HepG2 (cell line): ENCODE measurements around the gene STK39. TPM values are rescaled to one million over a fixed set of nuclear protein-coding genes. Genes with fewer than 3 reads are reported as not detected.
A peak's percentile ranks its signal among the peaks of the same experiment; 100 is the strongest.

Source experiments
- CHD4 ChIP-seq: fragments of 200-600 bp; sonication (generic); IDR thresholded peaks from 2 replicates; pipeline ENCODE4 v1.7.0; 2017; ENCODE audit warnings: mild to moderate bottlenecking, low read length, borderline replicate concordance
- CREB1 ChIP-seq, 2 experiments: fragments of 450-650 bp in 1 of 2; IDR thresholded peaks; 2 replicates each; pipeline ENCODE4 v1.6.1; 2016 to 2017; ENCODE audit warnings: control low read depth in 1 of 2, mild to moderate bottlenecking in 1 of 2, missing compliant biosample characterization in 1 of 2, missing genetic modification characterization in 1 of 2
- EHMT2 ChIP-seq: fragments of 200-600 bp; sonication (generic); IDR thresholded peaks from 2 replicates; pipeline ENCODE4 v1.7.0; 2017; ENCODE audit warnings: antibody characterized with exemption, low read depth, low read length, borderline replicate concordance
- GATAD1 ChIP-seq: IDR thresholded peaks from 2 replicates; pipeline ENCODE4 v1.6.1; 2016; ENCODE audit warnings: missing genetic modification reagents, missing compliant biosample characterization
- HCFC1 ChIP-seq: fragments of 150-350 bp; IDR thresholded peaks from 2 replicates; pipeline ENCODE4 v1.6.1; 2014; ENCODE audit warnings: low read depth, low read length
- HDAC6 ChIP-seq: fragments of 200-600 bp; sonication (generic); IDR thresholded peaks from 2 replicates; pipeline ENCODE4 v1.7.0; 2017; ENCODE audit warnings: mild to moderate bottlenecking, antibody characterized with exemption, low read length, low read depth
- HMGA1 ChIP-seq: sonication (generic); formaldehyde crosslinking; conservative IDR thresholded peaks from 2 replicates; pipeline ENCODE4 v1.4.0; 2020; ENCODE audit warnings: missing genetic modification reagents
- MAFG ChIP-seq: sonication (generic); formaldehyde crosslinking; IDR thresholded peaks from 2 replicates; pipeline ENCODE4 v1.5.1; 2020; ENCODE audit warnings: mild to moderate bottlenecking, missing genetic modification reagents
- MATR3 ChIP-seq: sonication (generic); formaldehyde crosslinking; IDR thresholded peaks from 2 replicates; pipeline ENCODE4 v1.4.0; 2020; ENCODE audit warnings: missing genetic modification reagents
- MTF1 ChIP-seq: sonication (generic); formaldehyde crosslinking; IDR thresholded peaks from 2 replicates; pipeline ENCODE4 v1.5.0; 2020; ENCODE audit warnings: missing genetic modification reagents
- MZF1 ChIP-seq: sonication (generic); formaldehyde crosslinking; IDR thresholded peaks from 2 replicates; pipeline ENCODE4 v1.8.1; 2023; ENCODE audit warnings: mild to moderate bottlenecking, missing genetic modification reagents, borderline replicate concordance
- SIN3A ChIP-seq: IDR thresholded peaks from 2 replicates; pipeline ENCODE4 v1.6.1; 2011; ENCODE audit warnings: low read depth, mild to moderate bottlenecking, control low read depth, low read length, borderline replicate concordance
- SNAI1 ChIP-seq: sonication (generic); formaldehyde crosslinking; IDR thresholded peaks from 2 replicates; pipeline ENCODE4 v1.5.0; 2020; ENCODE audit warnings: mild to moderate bottlenecking, missing genetic modification reagents, borderline replicate concordance
- ZFP1 ChIP-seq: IDR thresholded peaks from 2 replicates; pipeline ENCODE4 v1.6.1; 2016
- ZNF329 ChIP-seq: sonication (generic); formaldehyde crosslinking; IDR thresholded peaks from 2 replicates; pipeline ENCODE4 v1.9.0; 2021; ENCODE audit warnings: low read depth, mild to moderate bottlenecking, missing genetic modification reagents
- ZNF549 ChIP-seq: sonication (generic); formaldehyde crosslinking; IDR thresholded peaks from 2 replicates; pipeline ENCODE4 v1.5.0; 2020; ENCODE audit warnings: missing genetic modification reagents
- ZNF615 ChIP-seq: sonication (generic); formaldehyde crosslinking; IDR thresholded peaks from 2 replicates; pipeline ENCODE4 v1.5.0; 2020; ENCODE audit warnings: mild to moderate bottlenecking, missing genetic modification reagents, borderline replicate concordance
- ZNF768 ChIP-seq: sonication (generic); formaldehyde crosslinking; IDR thresholded peaks from 2 replicates; pipeline ENCODE4 v1.4.0; 2020; ENCODE audit warnings: missing genetic modification reagents
- ZNF883 ChIP-seq: sonication (generic); formaldehyde crosslinking; IDR thresholded peaks from 2 replicates; pipeline ENCODE4 v1.5.1; 2020; ENCODE audit warnings: mild to moderate bottlenecking, missing genetic modification reagents; ENCODE audit errors: not compliant biosample characterization
- polyA plus RNA-seq, 8 experiments: library from polyadenylated mRNA; depleted of rRNA in 3 of 8; stranded (reverse) in 7 of 8; unstranded in 1 of 8; fragments of >200 nt; fragmentation: Illumina TruSeq in 4 of 8; extraction: Trizol in 4 of 8; gene quantifications; 2 replicates each; pipeline versions ENCODE4 v1.2.1 to v1.2.3, GENCODE V29; 2011 to 2016; ENCODE audit warnings: low read depth in 4 of 8, missing spikeins in 1 of 8, mixed read lengths in 1 of 8; ENCODE audit not compliant: insufficient read depth in 1 of 8
- total RNA-seq, 5 experiments: library from RNA; depleted of rRNA; stranded (reverse); fragments of >200 nt; fragmentation: Illumina TruSeq; extraction: Trizol; gene quantifications; 2 replicates each; pipeline ENCODE4 v1.2.3, GENCODE V29; 2016; ENCODE audit warnings: low read depth in 1 of 5
- TF ChIP-seq, protein P1 (sequence below): sonication (generic); formaldehyde crosslinking; IDR thresholded peaks from 2 replicates; pipeline ENCODE4 v1.9.0; 2021; ENCODE audit warnings: missing genetic modification reagents, mild to moderate bottlenecking, borderline replicate concordance
- TF ChIP-seq, protein P2 (sequence below), 2 experiments: fragments of 450-650 bp in 1 of 2; sonication (generic) in 1 of 2; formaldehyde crosslinking; IDR thresholded peaks; 2 replicates each; pipeline versions ENCODE4 v1.5.0 to v1.8.0; 2020 to 2022; ENCODE audit warnings: mild to moderate bottlenecking in 1 of 2, missing genetic modification reagents in 1 of 2
- TF ChIP-seq, protein P3 (sequence below): sonication (generic); formaldehyde crosslinking; IDR thresholded peaks from 2 replicates; pipeline ENCODE4 v1.8.0; 2022; ENCODE audit warnings: mild to moderate bottlenecking, missing genetic modification reagents, borderline replicate concordance
- TF ChIP-seq, protein P4 (sequence below): sonication (generic); formaldehyde crosslinking; conservative IDR thresholded peaks from 2 replicates; pipeline ENCODE4 v1.4.0; 2020; ENCODE audit warnings: missing genetic modification reagents

STK39 gene
- total and polyA plus RNA-seq, 2 of the 13 experiments (the other 11 are each of a cell fraction or from before 2014, with no cell fraction given) = 27.3 to 38.4 TPM

DNA sequence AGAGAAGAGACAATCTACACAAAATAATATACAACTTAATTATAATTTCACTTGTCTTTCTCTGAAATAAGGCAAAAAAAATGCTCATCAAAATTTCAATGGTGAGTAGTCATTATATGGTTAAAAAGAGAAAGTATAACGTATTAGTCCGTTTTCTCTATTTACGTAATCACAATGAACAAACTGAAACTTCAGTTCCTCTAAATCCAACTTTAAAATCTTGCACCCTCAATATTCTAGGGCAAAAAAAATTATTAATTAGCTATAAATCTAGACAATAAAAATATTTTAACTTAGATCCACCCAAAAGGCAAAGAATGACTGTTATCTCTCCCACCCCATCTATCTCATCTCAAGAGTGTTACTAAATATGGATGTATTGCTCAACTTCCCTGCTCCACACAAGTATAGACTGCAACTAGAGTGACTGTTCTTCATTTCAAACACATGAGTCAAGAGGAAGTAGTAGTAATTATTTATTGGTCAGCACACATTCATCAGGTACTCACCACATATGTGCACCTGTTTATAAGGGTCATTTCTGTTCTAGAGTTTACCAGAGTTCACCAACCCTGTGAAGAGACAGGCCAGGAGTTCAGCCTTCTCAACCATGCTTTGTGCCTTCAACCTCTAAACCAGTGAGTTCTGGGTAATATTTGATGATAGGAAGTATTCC, 36.4 kb downstream of the STK39 start (continued):
- TF ChIP-seq, protein P1, sequence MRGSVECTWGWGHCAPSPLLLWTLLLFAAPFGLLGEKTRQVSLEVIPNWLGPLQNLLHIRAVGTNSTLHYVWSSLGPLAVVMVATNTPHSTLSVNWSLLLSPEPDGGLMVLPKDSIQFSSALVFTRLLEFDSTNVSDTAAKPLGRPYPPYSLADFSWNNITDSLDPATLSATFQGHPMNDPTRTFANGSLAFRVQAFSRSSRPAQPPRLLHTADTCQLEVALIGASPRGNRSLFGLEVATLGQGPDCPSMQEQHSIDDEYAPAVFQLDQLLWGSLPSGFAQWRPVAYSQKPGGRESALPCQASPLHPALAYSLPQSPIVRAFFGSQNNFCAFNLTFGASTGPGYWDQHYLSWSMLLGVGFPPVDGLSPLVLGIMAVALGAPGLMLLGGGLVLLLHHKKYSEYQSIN (CRISPR knock-in tag) = no peak
- TF ChIP-seq ZNF615 (CRISPR knock-in tag) (no peak), GATAD1 (CRISPR knock-in tag) (peak; percentile 44; the same call in 1 of the 2 replicates), ZNF329 (no peak), MATR3 (no peak), ZNF549 (CRISPR knock-in tag) (no peak), MZF1 (CRISPR knock-in tag) (no peak), SIN3A (no peak), ZNF768 (CRISPR knock-in tag) (no peak), CREB1 (IDR thresholded peaks at IDR 0.05) (no peak), CREB1 (CRISPR knock-in tag; IDR thresholded peaks at IDR 0.05) (no peak; the same call in 1 of the 2 replicates), SNAI1 (CRISPR knock-in tag) (no peak), MAFG (CRISPR knock-in tag) (no peak), HDAC6 (no peak), HCFC1 (no peak), ZNF883 (no peak), HMGA1 (CRISPR knock-in tag) (no peak), ZFP1 (CRISPR knock-in tag) (no peak), MTF1 (CRISPR knock-in tag) (no peak), CHD4 (no peak), EHMT2 (peak; percentile 53; the same call in 1 of the 2 replicates)
- TF ChIP-seq, protein P2, sequence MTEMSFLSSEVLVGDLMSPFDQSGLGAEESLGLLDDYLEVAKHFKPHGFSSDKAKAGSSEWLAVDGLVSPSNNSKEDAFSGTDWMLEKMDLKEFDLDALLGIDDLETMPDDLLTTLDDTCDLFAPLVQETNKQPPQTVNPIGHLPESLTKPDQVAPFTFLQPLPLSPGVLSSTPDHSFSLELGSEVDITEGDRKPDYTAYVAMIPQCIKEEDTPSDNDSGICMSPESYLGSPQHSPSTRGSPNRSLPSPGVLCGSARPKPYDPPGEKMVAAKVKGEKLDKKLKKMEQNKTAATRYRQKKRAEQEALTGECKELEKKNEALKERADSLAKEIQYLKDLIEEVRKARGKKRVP (CRISPR knock-in tag; IDR thresholded peaks at IDR 0.05) = peak in 1 of 2 experiments; percentile 52; a peak in 1 of 4 replicates
- TF ChIP-seq, protein P3, sequence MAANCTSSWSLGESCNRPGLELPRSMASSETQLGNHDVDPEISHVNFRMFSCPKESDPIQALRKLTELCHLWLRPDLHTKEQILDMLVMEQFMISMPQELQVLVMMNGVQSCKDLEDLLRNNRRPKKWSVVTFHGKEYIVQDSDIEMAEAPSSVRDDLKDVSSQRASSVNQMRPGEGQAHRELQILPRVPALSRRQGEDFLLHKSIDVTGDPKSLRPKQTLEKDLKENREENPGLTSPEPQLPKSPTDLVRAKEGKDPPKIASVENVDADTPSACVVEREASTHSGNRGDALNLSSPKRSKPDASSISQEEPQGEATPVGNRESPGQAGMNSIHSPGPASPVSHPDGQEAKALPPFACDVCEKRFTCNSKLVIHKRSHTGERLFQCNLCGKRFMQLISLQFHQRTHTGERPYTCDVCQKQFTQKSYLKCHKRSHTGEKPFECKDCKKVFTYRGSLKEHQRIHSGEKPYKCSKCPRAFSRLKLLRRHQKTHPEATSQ (CRISPR knock-in tag) = no peak
- TF ChIP-seq, protein P4, sequence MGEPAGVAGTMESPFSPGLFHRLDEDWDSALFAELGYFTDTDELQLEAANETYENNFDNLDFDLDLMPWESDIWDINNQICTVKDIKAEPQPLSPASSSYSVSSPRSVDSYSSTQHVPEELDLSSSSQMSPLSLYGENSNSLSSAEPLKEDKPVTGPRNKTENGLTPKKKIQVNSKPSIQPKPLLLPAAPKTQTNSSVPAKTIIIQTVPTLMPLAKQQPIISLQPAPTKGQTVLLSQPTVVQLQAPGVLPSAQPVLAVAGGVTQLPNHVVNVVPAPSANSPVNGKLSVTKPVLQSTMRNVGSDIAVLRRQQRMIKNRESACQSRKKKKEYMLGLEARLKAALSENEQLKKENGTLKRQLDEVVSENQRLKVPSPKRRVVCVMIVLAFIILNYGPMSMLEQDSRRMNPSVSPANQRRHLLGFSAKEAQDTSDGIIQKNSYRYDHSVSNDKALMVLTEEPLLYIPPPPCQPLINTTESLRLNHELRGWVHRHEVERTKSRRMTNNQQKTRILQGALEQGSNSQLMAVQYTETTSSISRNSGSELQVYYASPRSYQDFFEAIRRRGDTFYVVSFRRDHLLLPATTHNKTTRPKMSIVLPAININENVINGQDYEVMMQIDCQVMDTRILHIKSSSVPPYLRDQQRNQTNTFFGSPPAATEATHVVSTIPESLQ (CRISPR knock-in tag) = no peak
